Measurements from ENCODE around the gene SMIM5. TPM values are rescaled to one million over a fixed set of nuclear protein-coding genes. Genes with fewer than 3 reads are reported as not detected.

SMIM5 gene
- polyA plus RNA-seq, 2 of the 4 experiments (the other 2 are of a cell fraction) = 0.15 to 0.25 TPM

- TF ChIP-seq REST (IDR thresholded peaks at IDR 0.05) (0 out of 2 replicates have a peak, but pooled peaks have one; percentile 10), FOXS1 (CRISPR knock-in tag; IDR thresholded peaks at IDR 0.05) (no peak), PHF8 (IDR thresholded peaks at IDR 0.05; ENCODE audit: borderline replicate concordance, low read depth) (peak; percentile 90; the same call in 1 of the 2 replicates), FOSL2 (IDR thresholded peaks at IDR 0.05) (0 out of 2 replicates have a peak, but pooled peaks have one; percentile 7), FOSL2 (CRISPR knock-in tag; IDR thresholded peaks at IDR 0.05) (peak; percentile 76), FOSB (CRISPR knock-in tag; IDR thresholded peaks at IDR 0.05) (no peak), RAD21 (conservative IDR thresholded peaks at IDR 0.05 in 1 of 2, IDR thresholded peaks at IDR 0.05 in 1 of 2) (no peak; a peak in 1 of 5 replicates), RFX5 (IDR thresholded peaks at IDR 0.05) (peak; percentile 58; the same call in 1 of the 2 replicates), JUN (IDR thresholded peaks at IDR 0.05) (peak; percentile 90 to 92), TP53 (CRISPR knock-in tag; IDR thresholded peaks at IDR 0.05) (0 out of 2 replicates have a peak, but pooled peaks have one; percentile 47), BCL3 (IDR thresholded peaks at IDR 0.05) (peak; percentile 82), TFCP2L1 (CRISPR knock-in tag; IDR thresholded peaks at IDR 0.05) (0 out of 2 replicates have a peak, but pooled peaks have one; percentile 43), POLR2A (IDR thresholded peaks at IDR 0.05; ENCODE audit: low read length) (peak; percentile 55; the same call in 1 of the 2 replicates), GATA3 (IDR thresholded peaks at IDR 0.05; ENCODE audit: borderline replicate concordance) (0 out of 2 replicates have a peak, but pooled peaks have one; percentile 16)
Measured at GRCh38 chr17:75666959-75667790, 33.9 kb downstream of the SMIM5 start, which contains the start of the genes RECQL5 and SAP30BP (continued).

GRCh38 chr17:75667825-75668224 is 34.6 kb downstream of the SMIM5 start:
- DNase-seq (ENCODE audit: low read depth in 1 of 2, low spot score in 1 of 2) (no peak), FAIRE-seq (no peak), ATAC-seq (no peak)
- ChIA-PET POLR2A (interaction anchor here (0.5 to 1.3 kb wide), 5 partner anchors 10 to 70 kb away, joined by 4 to 7 read pairs (median 5); no protein-coding TSS in a partner anchor), CTCF (interaction anchor here (0.6 to 50.8 kb wide), 6 partner anchors 11 to 143 kb away, joined by 3 to 2254 read pairs (median 4); partner anchors contain the start of genes GALK1, LLGL2 and SMIM5)
- Histone ChIP-seq H3K4me3 (peak overlapping the region; percentile 72), H3K4me2 (peak overlapping the region; percentile 88), H3K9me3 (no peaks in the 10 kb centered on the region), H3K4me1 (peaks cover 16% of the 10 kb centered on the region), H3K27ac (peak overlapping the region; percentile 81 to 91)
- WGBS (ENCODE audit: missing lambda C conversion rate) = 3% methylated on average over 4 of the region's 4 CpGs
- TF ChIP-seq ZFP36 (IDR thresholded peaks at IDR 0.05; ENCODE audit: borderline replicate concordance, partially characterized antibody) (no peak), HOXA7 (CRISPR knock-in tag; IDR thresholded peaks at IDR 0.05) (0 out of 2 replicates have a peak, but pooled peaks have one; percentile 78)

GRCh38 chr17:75668489-75668888 is 35.3 kb downstream of the SMIM5 start:
- no peak for FAIRE-seq
- Histone ChIP-seq H3K4me2 (peak overlapping the region; percentile 88), H3K27ac (no peak overlapping the region), H3K9me3 (no peaks in the 10 kb centered on the region), H3K4me3 (peak overlapping the region; percentile 72), H3K4me1 (peaks cover 16% of the 10 kb centered on the region)
- CTCF ChIA-PET = interaction anchor here (1.0 to 50.8 kb wide), 4 partner anchors 11 to 159 kb away, joined by 3 to 2254 read pairs (median 968); partner anchors contain the start of genes GALK1 and SMIM5
- 68% methylated on average over 4 of the region's 4 CpGs for WGBS (ENCODE audit: missing lambda C conversion rate)
- POLR2A ChIA-PET = no interaction called here
- TF ChIP-seq CBX8 (IDR thresholded peaks at IDR 0.05) (no peak), FOXS1 (CRISPR knock-in tag; IDR thresholded peaks at IDR 0.05) (no peak), HMGXB4 (CRISPR knock-in tag; IDR thresholded peaks at IDR 0.05; ENCODE audit: borderline replicate concordance) (no peak), PBX3 (IDR thresholded peaks at IDR 0.05) (no peak), USF2 (IDR thresholded peaks at IDR 0.05) (no peak), NR3C1 (IDR thresholded peaks at IDR 0.05) (no peak), CHD2 (IDR thresholded peaks at IDR 0.05; ENCODE audit: low read length, partially characterized antibody) (no peak)
- no peak for DNase-seq (ENCODE audit: low read depth in 1 of 2, low spot score in 1 of 2)
- no peak for ATAC-seq
